Right renal pelvis (tissue), 4 donors: ENCODE data around the gene GDF11. TPM values are rescaled to one million over a fixed set of nuclear protein-coding genes. Genes with fewer than 3 reads are reported as not detected.

ENCODE experiments used
- DNase-seq, 4 donors: peaks; one replicate each; pipeline ENCODE4 v3.0.0-alpha.2; 2013; ENCODE audit warnings: low read depth in 4 of 4, low spot score in 3 of 4, missing footprints in 1 of 4
- polyA plus RNA-seq, 4 donors: library from polyadenylated mRNA; unstranded; fragments of 120-200 nt; gene quantifications; one replicate each; pipeline ENCODE4 v1.2.1, GENCODE V29; 2013; ENCODE audit not compliant: insufficient read length in 4 of 4

GDF11 gene
- polyA plus RNA-seq, result 10 to 100 TPM; 22.3 to 25.2 (median 24.5) TPM

- peak in 2 of 4 donors; percentile 76 to 78 for DNase-seq
These were observed at the start of gene GDF11 for GRCh38 chr12:55742719-55743405. Gene GDF11 (plus strand): TSS chr12:55743122. CDS start chr12:55743317, 195 bp downstream.

- DNase-seq, result no peak
These were observed 49.4 kb upstream of the GDF11 start for GRCh38 chr12:55693323-55694187.

GRCh38 chr12:55694188-55694515 lies 48.8 kb upstream of the GDF11 start:
- DNase-seq, result no peak

DNA sequence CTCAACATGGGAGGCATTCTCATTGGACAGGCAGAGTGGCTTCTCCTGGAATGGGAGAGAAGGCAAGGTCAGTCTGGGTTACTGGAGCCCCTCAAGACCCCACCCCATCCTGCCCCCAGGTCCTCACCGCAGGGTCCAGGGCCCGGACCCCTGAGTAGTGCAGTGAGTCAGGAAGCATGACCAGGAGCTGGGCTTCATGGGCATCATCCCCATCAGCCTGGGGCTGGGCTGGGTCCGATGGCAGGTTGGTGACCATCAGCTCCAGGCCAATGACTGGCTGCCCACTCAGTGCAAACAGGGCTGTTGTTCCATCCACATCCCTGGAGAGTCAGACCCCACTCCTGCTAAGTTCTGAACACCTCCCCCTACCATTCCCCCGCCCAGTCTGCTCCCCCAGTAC lies 48.3 kb upstream of the GDF11 start:
- DNase-seq, result no peak

DNA sequence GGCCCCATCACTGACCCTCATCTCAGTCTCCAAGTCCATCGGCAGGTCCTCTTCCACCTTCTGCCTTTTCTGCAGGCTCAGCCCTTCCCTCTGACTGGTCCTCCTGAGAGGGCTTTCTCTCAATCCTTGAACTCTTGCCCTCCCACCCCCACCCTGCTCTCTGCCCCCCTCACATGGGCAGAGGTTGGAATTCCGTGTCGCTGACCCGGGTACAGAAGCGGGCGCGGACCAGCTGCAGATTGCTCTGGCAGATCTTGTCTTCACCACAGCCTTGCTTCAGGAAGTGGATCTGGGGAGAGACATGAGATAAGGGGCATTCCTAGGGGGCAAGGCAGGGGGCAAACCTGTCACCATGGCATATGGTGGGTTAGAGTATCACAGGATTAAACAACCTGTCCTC lies 47.6 kb upstream of the GDF11 start:
- DNase-seq, result no peak

GRCh38 chr12:55696141-55696540 lies 46.8 kb upstream of the GDF11 start:
- no peak for DNase-seq

DNA sequence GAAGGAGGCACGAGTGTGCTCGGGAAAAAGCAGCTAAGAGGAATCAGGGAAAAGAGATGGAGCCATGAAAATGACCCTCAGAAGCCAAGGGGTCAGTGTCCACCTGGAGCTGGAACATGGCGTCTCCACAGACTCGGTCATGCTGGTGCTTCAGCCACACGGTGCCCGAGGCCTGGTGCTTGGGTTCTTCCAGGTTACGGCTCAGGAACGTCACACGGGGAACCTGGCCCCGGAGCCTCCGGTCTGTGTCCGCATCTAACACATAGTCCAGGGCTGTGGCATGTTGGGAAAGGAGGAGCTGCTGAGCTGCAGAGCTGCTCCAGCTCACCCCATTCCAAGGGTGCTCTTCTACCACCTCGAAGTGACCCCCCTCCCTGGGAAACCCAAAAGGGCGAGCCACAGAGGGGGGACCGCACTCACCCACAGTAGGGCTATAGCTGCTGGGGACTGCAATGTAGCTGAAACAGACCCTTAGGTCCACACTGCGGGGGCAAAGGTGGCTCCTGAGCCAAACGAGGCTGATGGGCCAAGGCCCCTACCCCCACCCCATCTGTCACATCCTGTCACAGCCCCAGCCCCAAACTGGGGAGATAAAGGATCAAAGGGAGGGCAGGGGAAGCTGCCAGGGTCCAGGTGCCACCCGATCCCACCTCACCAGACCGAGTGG lies 46.0 kb upstream of the GDF11 start:
- no peak for DNase-seq

- no peak for DNase-seq
These were observed 45.2 kb upstream of the GDF11 start for GRCh38 chr12:55697686-55698085.

- no peak for DNase-seq
These were observed 44.5 kb upstream of the GDF11 start for GRCh38 chr12:55698241-55698955.

GRCh38 chr12:55698965-55699364 lies 44.0 kb upstream of the GDF11 start:
- no peak for DNase-seq

GRCh38 chr12:55699471-55700055 lies 43.4 kb upstream of the GDF11 start:
- DNase-seq, result no peak

DNA sequence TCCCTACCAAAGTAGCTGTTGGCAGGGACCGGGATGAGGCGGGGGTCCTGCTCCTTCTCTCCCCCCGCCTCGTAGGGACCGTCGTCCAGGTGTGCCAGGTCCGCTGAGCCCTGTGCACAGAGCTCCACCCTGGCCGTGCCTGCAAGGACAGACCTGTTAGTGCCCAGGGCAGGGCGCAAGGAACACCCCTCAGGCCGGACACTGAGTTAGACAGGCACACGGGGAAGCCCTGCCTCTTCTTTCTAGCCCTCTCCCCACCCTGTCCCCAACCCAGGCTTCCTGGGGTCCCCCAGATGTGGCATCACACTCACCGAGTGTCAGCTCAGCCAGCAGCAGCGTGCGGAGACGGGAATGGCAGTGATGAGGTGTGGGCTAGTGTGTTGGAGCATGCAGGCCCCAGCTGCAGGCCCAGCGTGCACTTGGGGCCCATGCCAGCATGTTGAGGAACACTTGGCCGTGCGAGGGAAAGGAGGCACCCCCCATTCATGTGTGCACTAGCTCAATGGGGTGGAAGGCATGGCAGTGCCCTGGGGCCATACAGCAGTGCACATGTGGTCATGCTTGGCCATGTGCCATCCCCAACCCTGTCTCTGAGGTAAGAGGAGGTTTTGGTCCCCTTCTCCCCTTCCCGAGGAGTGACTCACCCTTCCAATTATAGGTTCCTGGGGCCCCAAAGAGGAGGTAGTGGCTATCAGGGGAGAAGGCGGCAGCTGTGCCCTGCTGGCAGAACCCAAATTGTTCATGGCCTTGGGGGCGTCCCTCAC lies 42.5 kb upstream of the GDF11 start:
- DNase-seq, result no peak

DNA sequence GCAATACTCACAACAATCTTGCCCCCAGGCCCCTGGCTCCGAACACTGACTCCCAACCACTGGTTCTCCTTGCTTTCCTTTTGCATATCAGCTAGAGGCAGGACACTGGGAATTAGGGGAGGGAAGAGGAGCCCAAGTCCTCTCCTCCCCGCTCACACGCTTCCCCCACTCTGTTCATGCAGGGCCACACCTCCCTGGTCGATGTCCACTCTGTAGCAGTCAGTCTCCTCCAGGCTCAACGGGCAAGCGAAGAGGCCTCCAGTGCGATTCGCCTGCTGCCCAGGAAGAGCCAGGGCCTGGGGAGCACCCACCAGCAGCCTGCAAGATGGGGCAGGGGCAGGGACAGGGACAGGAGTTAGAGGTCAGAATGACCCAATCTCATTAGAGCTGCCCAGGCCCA lies 40.1 kb upstream of the GDF11 start:
- no peak for DNase-seq

DNA sequence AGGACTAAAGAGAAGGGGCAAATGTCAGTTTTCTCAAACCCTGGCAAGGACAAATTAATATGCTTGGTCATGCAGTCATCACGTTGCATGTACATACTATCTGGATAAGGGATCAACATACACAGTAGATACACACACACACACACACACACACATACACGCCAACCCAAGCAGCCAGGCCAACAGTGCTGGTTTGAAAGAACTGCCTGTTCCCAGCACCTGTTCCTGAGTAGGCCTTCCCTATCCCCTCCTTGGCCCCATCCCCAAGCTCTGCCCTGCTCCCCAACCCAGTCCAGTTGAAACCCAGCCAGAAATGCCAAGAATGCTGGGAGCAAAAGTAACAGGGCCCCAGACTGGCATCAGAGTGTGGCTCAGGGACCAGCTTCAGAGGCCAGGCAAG lies 39.6 kb upstream of the GDF11 start:
- DNase-seq, result no peak

- no peak for DNase-seq
These were observed 38.8 kb upstream of the GDF11 start for GRCh38 chr12:55703901-55704761.

GRCh38 chr12:55704824-55705718 lies 37.9 kb upstream of the GDF11 start:
- DNase-seq, result no peak

DNA sequence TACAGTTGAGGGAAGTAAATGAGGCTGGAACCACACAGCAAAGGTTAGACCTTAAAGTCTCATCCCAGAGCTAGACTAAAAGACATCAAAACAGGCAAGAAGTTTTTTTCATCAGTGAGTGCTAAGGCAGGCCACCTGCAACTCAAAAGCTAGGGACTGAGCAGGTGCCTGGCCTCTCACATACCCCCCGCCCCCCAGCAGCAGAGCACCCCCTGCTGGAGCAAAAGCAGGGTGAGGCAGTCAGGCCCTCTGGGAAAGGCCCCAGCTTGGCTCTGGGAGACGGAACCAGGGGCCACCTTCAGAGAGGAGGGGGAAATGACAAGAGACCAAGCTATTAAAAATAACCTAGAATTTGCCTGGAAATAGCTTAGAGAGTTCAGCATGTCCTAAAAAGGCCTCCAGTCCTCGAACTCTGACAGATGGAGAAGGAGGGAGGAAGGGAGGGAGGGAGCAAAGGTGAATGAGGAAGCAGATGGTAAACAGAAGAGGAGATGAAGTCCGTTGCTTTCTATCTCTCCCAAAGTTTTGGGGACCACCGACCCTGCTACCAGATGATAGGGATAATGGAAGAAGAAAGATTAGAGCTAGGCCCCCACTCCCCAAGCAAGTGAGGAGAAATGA lies 37.0 kb upstream of the GDF11 start:
- no peak for DNase-seq
